Bronchial epithelial cell (primary cell): Measurements from ENCODE around the gene TGM3. TPM values are rescaled to one million over a fixed set of nuclear protein-coding genes. Genes with fewer than 3 reads are reported as not detected.
A peak's percentile ranks its signal among the peaks of the same experiment; 100 is the strongest.

Experiments
- DNase-seq: peaks from one replicate; pipeline ENCODE4 v3.0.0-alpha.2; 2010; ENCODE audit warnings: low read depth
- FAIRE-seq: peaks from 2 replicates; lab custom pipeline; 2011; peaks lifted over from hg19 to GRCh38; lab: Jason Lieb, UNC
- H3K27me3 ChIP-seq: 2 replicates; pipeline ENCODE4 v1.5.1; 2011; ENCODE audit warnings: low read length; ENCODE audit not compliant: control insufficient read depth, insufficient read depth
- H3K36me3 ChIP-seq: 2 replicates; pipeline ENCODE4 v1.5.1; 2011; ENCODE audit warnings: low read length; ENCODE audit not compliant: control insufficient read depth, insufficient read depth
- H3K4me3 ChIP-seq: 2 replicates; pipeline ENCODE4 v1.5.1; 2011; ENCODE audit warnings: mild to moderate bottlenecking, low read depth, low read length, control low read depth
- total RNA-seq: library from RNA; depleted of rRNA; stranded (reverse); fragments of >200 nt; gene quantifications from 2 replicates; pipeline ENCODE4 v1.2.1, GENCODE V29; 2014
- TF ChIP-seq, protein P1 (sequence below): IDR thresholded peaks from 2 replicates; pipeline ENCODE4 v1.5.1; 2011; ENCODE audit warnings: mild to moderate bottlenecking, moderate library complexity, low read length, control low read depth, inconsistent platforms; ENCODE audit not compliant: insufficient read depth, severe bottlenecking

The TGM3 gene
- total RNA-seq, 1 donor from 2014 or later: 11.8 TPM

DNA sequence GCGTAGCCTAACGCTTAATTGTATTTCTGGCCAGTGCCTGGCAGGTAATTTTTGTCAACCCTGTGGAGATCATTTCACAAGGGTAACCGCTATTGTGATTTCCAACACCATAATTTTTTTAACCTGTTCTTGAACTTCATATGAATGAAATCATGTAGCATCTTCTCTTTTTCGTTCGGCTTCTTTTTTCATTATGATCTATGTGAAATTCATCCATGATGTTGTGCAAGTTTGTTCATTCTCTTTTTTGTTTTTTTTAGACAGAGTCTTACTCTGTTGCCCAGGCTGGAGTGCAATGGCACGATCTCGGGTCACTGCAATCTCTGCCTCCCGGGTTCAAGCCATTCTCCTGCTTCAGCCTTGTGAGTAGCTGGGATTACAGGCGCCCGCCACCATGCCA is 42.5 kb upstream of the TGM3 start:
- DNase-seq: no peak
- Histone ChIP-seq H3K27me3 (no peaks in the 10 kb centered on the region), H3K4me3 (no peak overlapping the region), H3K36me3 (no peaks in the 10 kb centered on the region)
- no peak for FAIRE-seq
- TF ChIP-seq, protein P1, sequence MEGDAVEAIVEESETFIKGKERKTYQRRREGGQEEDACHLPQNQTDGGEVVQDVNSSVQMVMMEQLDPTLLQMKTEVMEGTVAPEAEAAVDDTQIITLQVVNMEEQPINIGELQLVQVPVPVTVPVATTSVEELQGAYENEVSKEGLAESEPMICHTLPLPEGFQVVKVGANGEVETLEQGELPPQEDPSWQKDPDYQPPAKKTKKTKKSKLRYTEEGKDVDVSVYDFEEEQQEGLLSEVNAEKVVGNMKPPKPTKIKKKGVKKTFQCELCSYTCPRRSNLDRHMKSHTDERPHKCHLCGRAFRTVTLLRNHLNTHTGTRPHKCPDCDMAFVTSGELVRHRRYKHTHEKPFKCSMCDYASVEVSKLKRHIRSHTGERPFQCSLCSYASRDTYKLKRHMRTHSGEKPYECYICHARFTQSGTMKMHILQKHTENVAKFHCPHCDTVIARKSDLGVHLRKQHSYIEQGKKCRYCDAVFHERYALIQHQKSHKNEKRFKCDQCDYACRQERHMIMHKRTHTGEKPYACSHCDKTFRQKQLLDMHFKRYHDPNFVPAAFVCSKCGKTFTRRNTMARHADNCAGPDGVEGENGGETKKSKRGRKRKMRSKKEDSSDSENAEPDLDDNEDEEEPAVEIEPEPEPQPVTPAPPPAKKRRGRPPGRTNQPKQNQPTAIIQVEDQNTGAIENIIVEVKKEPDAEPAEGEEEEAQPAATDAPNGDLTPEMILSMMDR: no peak

DNA sequence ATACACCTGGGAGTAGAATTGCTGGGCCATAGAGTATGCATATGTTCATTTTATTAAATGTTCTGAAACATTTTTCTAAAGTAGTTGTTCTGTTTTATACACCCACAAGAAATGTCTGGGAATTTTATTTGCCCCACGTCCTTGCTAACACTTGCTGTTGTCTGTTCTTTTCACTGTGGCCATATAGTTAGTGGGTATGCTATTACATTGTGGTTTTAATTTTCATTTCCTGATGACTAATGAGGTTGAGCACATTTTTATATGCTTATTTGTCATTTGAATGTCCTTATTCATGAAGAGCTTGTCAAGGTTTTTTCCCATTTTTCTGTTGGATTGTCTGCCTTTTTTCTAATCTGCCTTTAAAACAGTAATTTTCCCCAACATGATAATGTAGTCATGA is 41.5 kb upstream of the TGM3 start:
- FAIRE-seq (no peak), DNase-seq (peak; percentile 28)
- Histone ChIP-seq H3K27me3 (no peaks in the 10 kb centered on the region), H3K36me3 (no peaks in the 10 kb centered on the region), H3K4me3 (no peak overlapping the region)
- TF ChIP-seq, protein P1: no peak

DNA sequence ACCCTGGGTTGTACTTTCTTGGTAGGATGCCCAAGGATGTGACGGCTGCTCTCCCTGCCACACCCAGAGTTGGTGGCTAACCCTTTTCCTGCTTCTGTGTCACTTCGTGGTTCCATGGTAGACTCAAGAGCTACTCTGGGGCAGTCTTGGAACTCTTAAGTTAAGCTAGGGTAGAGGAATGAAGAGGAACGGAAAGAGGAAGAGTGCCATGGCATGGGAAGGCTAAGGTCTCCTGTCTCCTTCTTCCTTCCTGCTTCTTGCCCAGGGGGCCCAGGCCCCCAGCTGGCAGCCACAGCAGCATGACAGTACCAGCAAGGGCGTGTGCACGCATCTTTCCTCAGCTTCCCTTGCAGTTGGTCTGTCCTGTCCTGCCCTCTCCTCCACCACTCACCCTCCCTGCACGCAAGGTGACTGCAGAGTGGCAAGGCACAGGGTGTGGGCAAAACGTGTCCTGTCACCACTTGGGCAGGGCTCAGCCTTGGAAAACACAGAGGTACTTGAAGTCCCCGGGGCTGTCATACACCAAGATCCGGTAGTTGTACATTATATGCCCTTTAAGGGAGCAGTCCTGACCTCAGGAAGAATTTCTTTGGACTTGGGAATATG is 39.8 kb upstream of the TGM3 start:
- peak; percentile 86 for FAIRE-seq
- H3K36me3 ChIP-seq: no peaks in the 10 kb centered on the region
- TF ChIP-seq, protein P1: no peak
- H3K4me3 ChIP-seq: no peak overlapping the region
- no peak for DNase-seq
- H3K27me3 ChIP-seq: no peaks in the 10 kb centered on the region

DNA sequence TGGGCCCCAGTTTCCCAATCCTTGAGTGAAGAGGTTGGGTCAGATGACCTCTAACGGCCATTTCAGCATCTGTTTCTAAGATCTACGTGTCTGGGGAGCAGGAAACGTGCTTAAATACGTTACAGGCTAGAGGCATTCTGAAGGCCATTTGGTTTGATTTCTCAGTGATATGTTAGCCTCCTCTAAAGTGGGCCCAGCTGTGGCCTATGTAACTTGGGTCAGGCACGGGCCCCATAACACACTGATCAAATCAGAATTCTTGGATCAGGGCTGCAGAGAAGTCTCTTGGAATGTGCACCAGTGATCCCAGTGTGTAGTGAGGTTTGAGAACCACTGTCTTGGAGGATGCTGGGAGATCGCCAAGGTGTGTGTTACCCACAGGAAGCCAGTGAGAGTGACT is 36.1 kb upstream of the TGM3 start:
- no peak overlapping the region for H3K4me3 ChIP-seq
- TF ChIP-seq, protein P1: no peak
- H3K27me3 ChIP-seq: no peaks in the 10 kb centered on the region
- DNase-seq (no peak), FAIRE-seq (no peak)
- H3K36me3 ChIP-seq: no peaks in the 10 kb centered on the region

DNA sequence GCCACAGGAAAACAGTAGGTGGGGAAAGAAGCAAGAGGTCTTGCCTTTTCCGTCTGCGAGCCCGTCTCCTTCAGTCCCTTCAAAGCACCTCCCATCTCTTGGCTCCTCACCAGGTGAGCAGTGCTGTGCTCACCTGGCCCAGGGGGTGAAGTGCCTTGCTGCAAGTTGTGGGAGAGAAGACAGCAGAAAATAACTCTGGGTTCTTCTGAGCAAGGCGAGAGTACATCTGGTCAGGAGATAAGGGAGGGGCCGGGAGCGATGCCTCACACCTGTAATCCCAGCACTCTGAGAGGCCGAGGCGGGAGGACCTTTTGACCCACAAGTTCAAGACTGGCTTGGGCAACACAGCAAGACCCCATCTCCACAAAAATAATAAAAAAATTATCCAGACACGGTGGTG is 35.6 kb upstream of the TGM3 start:
- TF ChIP-seq, protein P1: no peak
- DNase-seq: peak; percentile 48
- H3K27me3 ChIP-seq: no peaks in the 10 kb centered on the region
- no peak for FAIRE-seq
- no peak overlapping the region for H3K4me3 ChIP-seq
- no peaks in the 10 kb centered on the region for H3K36me3 ChIP-seq

DNA sequence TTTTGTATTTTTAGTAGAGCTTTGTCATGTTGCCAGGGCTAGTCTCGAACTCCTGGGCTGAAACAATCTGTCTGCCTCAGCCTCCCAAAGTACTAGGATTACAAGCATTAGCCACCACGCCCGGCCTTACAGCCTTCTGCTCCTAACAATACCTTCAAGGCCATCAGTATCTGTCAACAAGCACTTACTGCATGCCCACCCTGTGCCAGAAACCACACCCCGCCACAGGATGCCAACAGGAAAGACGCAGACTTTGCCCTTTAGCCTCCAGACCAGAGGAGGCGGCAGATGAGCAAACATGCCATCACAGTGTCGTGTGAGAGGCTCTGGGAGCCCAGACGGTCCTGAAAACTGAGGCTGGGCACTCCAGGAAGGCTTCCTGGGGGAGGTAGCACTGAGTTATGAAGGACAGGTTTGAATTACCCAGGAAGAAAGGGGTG is 34.7 kb upstream of the TGM3 start:
- peak; percentile 73 for FAIRE-seq
- TF ChIP-seq, protein P1: no peak
- Histone ChIP-seq H3K36me3 (no peaks in the 10 kb centered on the region), H3K4me3 (no peak overlapping the region), H3K27me3 (no peaks in the 10 kb centered on the region)
- DNase-seq: no peak
